HepG2 (cell line): ENCODE measurements around the gene ZNF616. TPM values are rescaled to one million over a fixed set of nuclear protein-coding genes. Genes with fewer than 3 reads are reported as not detected.

ENCODE experiments used
- ATAC-seq: fragments of 200-7000 bp; cut with Tn5 transposase; 3 replicates; pipeline ENCODE4 v1.9.1; 2020; ENCODE audit warnings: mild to moderate bottlenecking, moderate library complexity
- BruUV-seq: library from RNA; stranded (reverse); fragments of 400-500 nt; replicated peaks from 2 replicates; lab custom pipeline; 2021; lab: Mats Ljungman, UMichigan
- CTCF ChIA-PET: fragments of 300-600 bp; formaldehyde crosslinking; extraction: SDS; loops from one replicate; lab custom pipeline; 2021; ENCODE audit warnings: low total read pairs, inconsistent platforms, low intra/inter-chr PET ratio; lab: Yijun Ruan, JAX
- POLR2A ChIA-PET: fragments of 350-600 bp; sonication (Branson Sonifier 250); formaldehyde crosslinking; loops from one replicate; lab custom pipeline; 2020; ENCODE audit warnings: antibody characterized with exemption, inconsistent platforms; lab: Yijun Ruan, JAX
- DNase-seq: peaks from one replicate; pipeline ENCODE4 v3.0.0-alpha.2; 2015; ENCODE audit warnings: low spot score
- FAIRE-seq: peaks from 3 replicates; lab custom pipeline; 2011; peaks lifted over from hg19 to GRCh38; lab: Jason Lieb, UNC
- H2AFZ ChIP-seq: one replicate; pipeline ENCODE4 v1.6.1; 2011; ENCODE audit warnings: low read length, inconsistent platforms
- H3K27ac ChIP-seq: fragments of 300-600 bp; 3 replicates; pipeline ENCODE4 v1.8.0; 2011; ENCODE audit warnings: mixed run types, mild to moderate bottlenecking, mixed read lengths, low read length, inconsistent platforms; ENCODE audit not compliant: insufficient read depth; ENCODE audit errors: extremely low read length
- H3K27me3 ChIP-seq, 2 experiments: fragments of 200-600 bp in 1 of 2; 2 replicates in 1 of 2; 3 replicates in 1 of 2; pipeline versions ENCODE4 v1.6.0 to v1.8.0; 2011; ENCODE audit warnings: low read length in 2 of 2, mild to moderate bottlenecking in 2 of 2, moderate library complexity in 2 of 2, inconsistent platforms in 1 of 2; ENCODE audit not compliant: insufficient read depth in 2 of 2, control insufficient read depth in 1 of 2
- H3K36me3 ChIP-seq, 2 experiments: fragments of 200-600 bp in 1 of 2; replicated peaks in 1 of 2; 2 replicates in 1 of 2; 3 replicates in 1 of 2; pipeline versions ENCODE4 v1.5.1 to v1.8.0; 2011; ENCODE audit warnings: low read length in 2 of 2, inconsistent platforms in 1 of 2; ENCODE audit not compliant: insufficient read depth in 2 of 2, control insufficient read depth in 1 of 2
- H3K4me1 ChIP-seq: 2 replicates; pipeline ENCODE4 v1.5.1; 2012; ENCODE audit warnings: low read length, inconsistent platforms; ENCODE audit not compliant: insufficient read depth
- H3K4me2 ChIP-seq: 2 replicates; pipeline ENCODE4 v1.6.0; 2011; ENCODE audit warnings: low read depth, low read length, inconsistent platforms
- H3K4me3 ChIP-seq, 3 experiments: fragments of 200-600 bp in 1 of 3; sonication (generic), shearing (Covaris generic) in 1 of 3; replicated peaks in 1 of 3; 2 replicates each; pipeline ENCODE4 v1.5.1; 2011 to 2016; ENCODE audit warnings: low read length in 3 of 3, inconsistent platforms in 2 of 3, low read depth in 2 of 3, mild to moderate bottlenecking in 2 of 3, control low read depth in 1 of 3, mixed read lengths in 1 of 3; ENCODE audit not compliant: insufficient read depth in 1 of 3
- H3K79me2 ChIP-seq: one replicate; pipeline ENCODE4 v1.6.1; 2011; ENCODE audit warnings: low read length, inconsistent platforms; ENCODE audit not compliant: insufficient read depth
- H3K9ac ChIP-seq: 2 replicates; pipeline ENCODE4 v1.6.0; 2011; ENCODE audit warnings: mild to moderate bottlenecking, low read depth, low read length, inconsistent platforms; ENCODE audit not compliant: insufficient read depth
- H3K9me3 ChIP-seq: 2 replicates; pipeline ENCODE4 v1.5.1; 2012; ENCODE audit warnings: mild to moderate bottlenecking, low read length
- H4K20me1 ChIP-seq: 2 replicates; pipeline ENCODE4 v1.6.0; 2011; ENCODE audit warnings: inconsistent platforms, mild to moderate bottlenecking, low read length, moderate library complexity; ENCODE audit not compliant: insufficient read depth
- ARHGAP35 ChIP-seq: sonication (generic); formaldehyde crosslinking; IDR thresholded peaks from 2 replicates; pipeline ENCODE4 v1.9.0; 2022; ENCODE audit warnings: mild to moderate bottlenecking, inconsistent platforms, moderate library complexity, missing genetic modification reagents, borderline replicate concordance
- FOXM1 ChIP-seq: sonication (generic); formaldehyde crosslinking; IDR thresholded peaks from 2 replicates; pipeline ENCODE4 v1.5.0; 2020; ENCODE audit warnings: missing genetic modification reagents
- GFI1 ChIP-seq: sonication (generic); formaldehyde crosslinking; IDR thresholded peaks from 2 replicates; pipeline ENCODE4 v1.5.0; 2020; ENCODE audit warnings: missing genetic modification reagents, mild to moderate bottlenecking, borderline replicate concordance
- ISL2 ChIP-seq: sonication (generic); formaldehyde crosslinking; IDR thresholded peaks from 2 replicates; pipeline ENCODE4 v1.5.0; 2020; ENCODE audit warnings: missing genetic modification reagents
- JUND ChIP-seq: sonication (generic); formaldehyde crosslinking; IDR thresholded peaks from 2 replicates; pipeline ENCODE4 v1.8.0; 2022; ENCODE audit warnings: mild to moderate bottlenecking, missing genetic modification reagents
- POGZ ChIP-seq: sonication (generic); formaldehyde crosslinking; IDR thresholded peaks from 2 replicates; pipeline ENCODE4 v1.4.0; 2020; ENCODE audit warnings: mild to moderate bottlenecking, missing genetic modification reagents
- RELA ChIP-seq: sonication (generic); formaldehyde crosslinking; IDR thresholded peaks from 2 replicates; pipeline ENCODE4 v1.4.0; 2020; ENCODE audit warnings: missing genetic modification reagents
- SIX1 ChIP-seq: sonication (generic); formaldehyde crosslinking; IDR thresholded peaks from 2 replicates; pipeline ENCODE4 v1.4.0; 2020; ENCODE audit warnings: missing genetic modification reagents, borderline replicate concordance
- SSRP1 ChIP-seq: IDR thresholded peaks from 2 replicates; pipeline ENCODE4 v1.6.1; 2016; ENCODE audit warnings: control low read depth
- TP53 ChIP-seq: sonication (generic); formaldehyde crosslinking; conservative IDR thresholded peaks from 2 replicates; pipeline ENCODE4 v1.4.0; 2020; ENCODE audit warnings: missing genetic modification reagents
- ZNF816 ChIP-seq: sonication (generic); formaldehyde crosslinking; IDR thresholded peaks from 2 replicates; pipeline ENCODE4 v1.8.0; 2022; ENCODE audit warnings: missing genetic modification reagents, mild to moderate bottlenecking, borderline replicate concordance
- WGBS: methylation state at CpG from one replicate; pipeline ENCODE4 v1.1.6; 2017; ENCODE audit warnings: low lambda C conversion rate; 5-methylcytosine and 5-hydroxymethylcytosine counted together
- in situ Hi-C: cut with HindIII; loops from 2 replicates; pipeline ENCODE4 v1.10.0; 2017; ENCODE audit warnings: low pct_unique_long_range_greater_than_20kb; ENCODE audit not compliant: extremely low pct_ligation_motif_present
- intact Hi-C: fragments of 100-400 bp; cut with micrococcal nuclease; formaldehyde crosslinking; loops from one replicate; pipeline ENCODE4 v1.10.0; 2022; ENCODE audit not compliant: unreplicated experiment
- polyA plus RNA-seq, 8 experiments: library from polyadenylated mRNA; depleted of rRNA in 3 of 8; stranded (reverse) in 7 of 8; unstranded in 1 of 8; fragments of >200 nt; fragmentation: Illumina TruSeq in 4 of 8; extraction: Trizol in 4 of 8; gene quantifications; 2 replicates each; pipeline versions ENCODE4 v1.2.1 to v1.2.3, GENCODE V29; 2011 to 2016; ENCODE audit warnings: low read depth in 4 of 8, missing spikeins in 1 of 8, mixed read lengths in 1 of 8; ENCODE audit not compliant: insufficient read depth in 1 of 8
- total RNA-seq, 5 experiments: library from RNA; depleted of rRNA; stranded (reverse); fragments of >200 nt; fragmentation: Illumina TruSeq; extraction: Trizol; gene quantifications; 2 replicates each; pipeline ENCODE4 v1.2.3, GENCODE V29; 2016; ENCODE audit warnings: low read depth in 1 of 5
- TF ChIP-seq, protein P1 (sequence below): sonication (generic); formaldehyde crosslinking; IDR thresholded peaks from 2 replicates; pipeline ENCODE4 v1.5.0; 2020; ENCODE audit warnings: mild to moderate bottlenecking, missing genetic modification reagents, borderline replicate concordance
- TF ChIP-seq, protein P2 (sequence below): sonication (generic); formaldehyde crosslinking; IDR thresholded peaks from 2 replicates; pipeline ENCODE4 v1.4.0; 2020; ENCODE audit warnings: missing genetic modification reagents, borderline replicate concordance
- TF ChIP-seq, protein P3 (sequence below): sonication (generic); formaldehyde crosslinking; IDR thresholded peaks from 2 replicates; pipeline ENCODE4 v1.4.0; 2020; ENCODE audit warnings: missing genetic modification reagents, low read depth, mild to moderate bottlenecking, borderline replicate concordance
- TF ChIP-seq, protein P4 (sequence below): sonication (generic); formaldehyde crosslinking; IDR thresholded peaks from 2 replicates; pipeline ENCODE4 v1.4.0; 2020; ENCODE audit warnings: missing genetic modification reagents, borderline replicate concordance
- TF ChIP-seq, protein P5 (sequence below): sonication (generic); formaldehyde crosslinking; conservative IDR thresholded peaks from 2 replicates; pipeline ENCODE4 v1.4.0; 2020; ENCODE audit warnings: missing genetic modification reagents

ZNF616 gene
- total and polyA plus RNA-seq, 2 of the 13 experiments (the other 11 are each of a cell fraction or from before 2014, with no cell fraction given) = 2.2 to 10.4 TPM

DNA sequence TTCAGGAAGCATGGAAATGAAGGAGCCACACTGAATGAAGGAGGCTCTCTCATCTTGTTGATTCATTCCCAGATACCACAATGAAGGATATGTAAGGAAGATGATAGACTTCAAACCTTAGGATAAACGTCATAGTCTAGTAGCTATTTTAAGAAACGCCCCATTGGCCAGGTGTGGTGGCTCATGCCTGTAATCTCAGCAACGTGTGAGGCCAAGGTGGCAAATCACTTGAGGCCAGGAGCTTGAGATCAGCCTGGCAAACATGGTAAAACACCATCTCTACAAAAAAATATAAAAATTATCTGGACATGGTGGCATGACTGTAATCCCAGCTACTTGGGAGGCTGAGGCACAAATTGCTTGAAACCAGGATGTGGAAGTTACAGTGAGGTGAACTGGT is 27.1 kb downstream of the ZNF616 start:
- peaks cover 96% of the 10 kb centered on the region for H3K9me3 ChIP-seq
- no peak overlapping the region for H3K9ac ChIP-seq
- 62% methylated on average over 3 of the region's 3 CpGs for WGBS
- H2AFZ ChIP-seq = no peak overlapping the region
- ATAC-seq (no peak), FAIRE-seq (no peak), DNase-seq (no peak)
- no peak overlapping the region for H3K27ac ChIP-seq
- intact Hi-C loops (no loop called here), in situ Hi-C loops (no loop called here)
- H3K4me3 ChIP-seq = no peak overlapping the region
- H3K4me1 ChIP-seq = no peaks in the 10 kb centered on the region
- BruUV-seq = no TSS peak
- peaks cover 10 to 29% of the 10 kb centered on the region in 2 experiments for H3K36me3 ChIP-seq
- no peaks in the 10 kb centered on the region for H3K79me2 ChIP-seq
- POLR2A ChIA-PET = no interaction called here
- H4K20me1 ChIP-seq = no peaks in the 10 kb centered on the region
- CTCF ChIA-PET = no interaction called here
- H3K27me3 ChIP-seq = no peaks in the 10 kb centered on the region
- no peak overlapping the region for H3K4me2 ChIP-seq
- no peak for TF ChIP-seq JUND (CRISPR knock-in tag)
- TF ChIP-seq, protein P1, sequence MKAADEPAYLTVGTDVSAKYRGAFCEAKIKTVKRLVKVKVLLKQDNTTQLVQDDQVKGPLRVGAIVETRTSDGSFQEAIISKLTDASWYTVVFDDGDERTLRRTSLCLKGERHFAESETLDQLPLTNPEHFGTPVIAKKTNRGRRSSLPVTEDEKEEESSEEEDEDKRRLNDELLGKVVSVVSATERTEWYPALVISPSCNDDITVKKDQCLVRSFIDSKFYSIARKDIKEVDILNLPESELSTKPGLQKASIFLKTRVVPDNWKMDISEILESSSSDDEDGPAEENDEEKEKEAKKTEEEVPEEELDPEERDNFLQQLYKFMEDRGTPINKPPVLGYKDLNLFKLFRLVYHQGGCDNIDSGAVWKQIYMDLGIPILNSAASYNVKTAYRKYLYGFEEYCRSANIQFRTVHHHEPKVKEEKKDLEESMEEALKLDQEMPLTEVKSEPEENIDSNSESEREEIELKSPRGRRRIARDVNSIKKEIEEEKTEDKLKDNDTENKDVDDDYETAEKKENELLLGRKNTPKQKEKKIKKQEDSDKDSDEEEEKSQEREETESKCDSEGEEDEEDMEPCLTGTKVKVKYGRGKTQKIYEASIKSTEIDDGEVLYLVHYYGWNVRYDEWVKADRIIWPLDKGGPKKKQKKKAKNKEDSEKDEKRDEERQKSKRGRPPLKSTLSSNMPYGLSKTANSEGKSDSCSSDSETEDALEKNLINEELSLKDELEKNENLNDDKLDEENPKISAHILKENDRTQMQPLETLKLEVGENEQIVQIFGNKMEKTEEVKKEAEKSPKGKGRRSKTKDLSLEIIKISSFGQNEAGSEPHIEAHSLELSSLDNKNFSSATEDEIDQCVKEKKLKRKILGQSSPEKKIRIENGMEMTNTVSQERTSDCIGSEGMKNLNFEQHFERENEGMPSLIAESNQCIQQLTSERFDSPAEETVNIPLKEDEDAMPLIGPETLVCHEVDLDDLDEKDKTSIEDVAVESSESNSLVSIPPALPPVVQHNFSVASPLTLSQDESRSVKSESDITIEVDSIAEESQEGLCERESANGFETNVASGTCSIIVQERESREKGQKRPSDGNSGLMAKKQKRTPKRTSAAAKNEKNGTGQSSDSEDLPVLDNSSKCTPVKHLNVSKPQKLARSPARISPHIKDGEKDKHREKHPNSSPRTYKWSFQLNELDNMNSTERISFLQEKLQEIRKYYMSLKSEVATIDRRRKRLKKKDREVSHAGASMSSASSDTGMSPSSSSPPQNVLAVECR = no peak
- TF ChIP-seq, protein P2, sequence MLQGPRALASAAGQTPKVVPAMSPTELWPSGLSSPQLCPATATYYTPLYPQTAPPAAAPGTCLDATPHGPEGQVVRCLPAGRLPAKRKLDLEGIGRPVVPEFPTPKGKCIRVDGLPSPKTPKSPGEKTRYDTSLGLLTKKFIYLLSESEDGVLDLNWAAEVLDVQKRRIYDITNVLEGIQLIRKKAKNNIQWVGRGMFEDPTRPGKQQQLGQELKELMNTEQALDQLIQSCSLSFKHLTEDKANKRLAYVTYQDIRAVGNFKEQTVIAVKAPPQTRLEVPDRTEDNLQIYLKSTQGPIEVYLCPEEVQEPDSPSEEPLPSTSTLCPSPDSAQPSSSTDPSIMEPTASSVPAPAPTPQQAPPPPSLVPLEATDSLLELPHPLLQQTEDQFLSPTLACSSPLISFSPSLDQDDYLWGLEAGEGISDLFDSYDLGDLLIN (CRISPR knock-in tag) = no peak
- no peak for TF ChIP-seq RELA
- no peak for TF ChIP-seq ISL2 (CRISPR knock-in tag)
- TF ChIP-seq ZNF816 (CRISPR knock-in tag) = no peak
- TF ChIP-seq TP53 (CRISPR knock-in tag) = no peak
- TF ChIP-seq POGZ (CRISPR knock-in tag) = no peak
- no peak for TF ChIP-seq GFI1
- no peak for TF ChIP-seq SSRP1
- TF ChIP-seq, protein P3, sequence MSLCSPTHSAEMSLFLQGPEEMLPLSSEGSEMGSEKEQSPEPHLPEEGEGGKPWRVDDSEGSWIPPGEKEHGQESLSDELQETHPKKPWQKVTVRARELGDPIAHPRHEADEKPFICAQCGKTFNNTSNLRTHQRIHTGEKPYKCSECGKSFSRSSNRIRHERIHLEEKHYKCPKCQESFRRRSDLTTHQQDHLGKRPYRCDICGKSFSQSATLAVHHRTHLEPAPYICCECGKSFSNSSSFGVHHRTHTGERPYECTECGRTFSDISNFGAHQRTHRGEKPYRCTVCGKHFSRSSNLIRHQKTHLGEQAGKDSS = no peak
- no peak for TF ChIP-seq ARHGAP35 (CRISPR knock-in tag)
- TF ChIP-seq SIX1 (CRISPR knock-in tag) = no peak
- TF ChIP-seq, protein P4, sequence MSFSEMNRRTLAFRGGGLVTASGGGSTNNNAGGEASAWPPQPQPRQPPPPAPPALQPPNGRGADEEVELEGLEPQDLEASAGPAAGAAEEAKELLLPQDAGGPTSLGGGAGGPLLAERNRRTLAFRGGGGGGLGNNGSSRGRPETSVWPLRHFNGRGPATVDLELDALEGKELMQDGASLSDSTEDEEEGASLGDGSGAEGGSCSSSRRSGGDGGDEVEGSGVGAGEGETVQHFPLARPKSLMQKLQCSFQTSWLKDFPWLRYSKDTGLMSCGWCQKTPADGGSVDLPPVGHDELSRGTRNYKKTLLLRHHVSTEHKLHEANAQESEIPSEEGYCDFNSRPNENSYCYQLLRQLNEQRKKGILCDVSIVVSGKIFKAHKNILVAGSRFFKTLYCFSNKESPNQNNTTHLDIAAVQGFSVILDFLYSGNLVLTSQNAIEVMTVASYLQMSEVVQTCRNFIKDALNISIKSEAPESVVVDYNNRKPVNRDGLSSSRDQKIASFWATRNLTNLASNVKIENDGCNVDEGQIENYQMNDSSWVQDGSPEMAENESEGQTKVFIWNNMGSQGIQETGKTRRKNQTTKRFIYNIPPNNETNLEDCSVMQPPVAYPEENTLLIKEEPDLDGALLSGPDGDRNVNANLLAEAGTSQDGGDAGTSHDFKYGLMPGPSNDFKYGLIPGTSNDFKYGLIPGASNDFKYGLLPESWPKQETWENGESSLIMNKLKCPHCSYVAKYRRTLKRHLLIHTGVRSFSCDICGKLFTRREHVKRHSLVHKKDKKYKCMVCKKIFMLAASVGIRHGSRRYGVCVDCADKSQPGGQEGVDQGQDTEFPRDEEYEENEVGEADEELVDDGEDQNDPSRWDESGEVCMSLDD (CRISPR knock-in tag) = no peak
- TF ChIP-seq FOXM1 (CRISPR knock-in tag) = no peak
- TF ChIP-seq, protein P5, sequence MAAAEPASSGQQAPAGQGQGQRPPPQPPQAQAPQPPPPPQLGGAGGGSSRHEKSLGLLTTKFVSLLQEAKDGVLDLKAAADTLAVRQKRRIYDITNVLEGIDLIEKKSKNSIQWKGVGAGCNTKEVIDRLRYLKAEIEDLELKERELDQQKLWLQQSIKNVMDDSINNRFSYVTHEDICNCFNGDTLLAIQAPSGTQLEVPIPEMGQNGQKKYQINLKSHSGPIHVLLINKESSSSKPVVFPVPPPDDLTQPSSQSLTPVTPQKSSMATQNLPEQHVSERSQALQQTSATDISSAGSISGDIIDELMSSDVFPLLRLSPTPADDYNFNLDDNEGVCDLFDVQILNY (CRISPR knock-in tag) = no peak
